PC-3 (cell line): ENCODE measurements around the gene NKX2-4. TPM values are rescaled to one million over a fixed set of nuclear protein-coding genes. Genes with fewer than 3 reads are reported as not detected.
"Not testable (repeated sequence)": the region's sequence is repeated elsewhere in the genome, so short reads cannot be mapped to it uniquely, and the experiment has no call there.

ENCODE experiments used
- ATAC-seq: fragments of 200-7000 bp; cut with Tn5 transposase; 2 replicates; pipeline ENCODE4 v1.9.1; 2020; ENCODE audit warnings: mild to moderate bottlenecking, moderate library complexity
- BruUV-seq: library from RNA; stranded (reverse); fragments of 400-500 nt; replicated peaks from 2 replicates; lab custom pipeline; 2021; lab: Mats Ljungman, UMichigan
- CTCF ChIA-PET: fragments of 300-600 bp; sonication (Branson Sonifier 250); formaldehyde crosslinking; loops from one replicate; lab custom pipeline; 2022; ENCODE audit warnings: antibody characterized with exemption; lab: Charles Lee
- POLR2A ChIA-PET: fragments of 300-600 bp; sonication (Branson Sonifier 250); formaldehyde crosslinking; loops from one replicate; lab custom pipeline; 2022; ENCODE audit warnings: antibody characterized with exemption; ENCODE audit not compliant: unreplicated experiment; lab: Charles Lee
- DNase-seq: peaks from one replicate; pipeline ENCODE4 v3.0.0-alpha.2; 2015
- H2AFZ ChIP-seq: fragments of 300-600 bp; sonication (generic); 2 replicates; pipeline ENCODE4 v1.6.0; 2016; ENCODE audit warnings: antibody characterized with exemption, low read length
- H3F3A ChIP-seq: fragments of 300-600 bp; sonication (generic); one replicate; pipeline ENCODE4 v1.6.0; 2017; ENCODE audit warnings: antibody characterized with exemption, low read length, control low read depth, mild to moderate bottlenecking; ENCODE audit not compliant: unreplicated experiment
- H3K27ac ChIP-seq: fragments of 300-600 bp; sonication (generic); 2 replicates; pipeline ENCODE4 v1.5.1; 2016; ENCODE audit warnings: mild to moderate bottlenecking, low read length
- H3K27me3 ChIP-seq: fragments of 300-600 bp; sonication (generic); 2 replicates; pipeline ENCODE4 v1.6.1; 2016; ENCODE audit warnings: low read length, mixed read lengths
- H3K36me3 ChIP-seq: fragments of 300-600 bp; sonication (generic); 2 replicates; pipeline ENCODE4 v1.6.1; 2016; ENCODE audit warnings: low read depth, mixed run types, low read length, mixed read lengths
- H3K4me1 ChIP-seq: fragments of 300-600 bp; sonication (generic); 2 replicates; pipeline ENCODE4 v1.5.1; 2016; ENCODE audit warnings: low read length; ENCODE audit not compliant: insufficient read depth
- H3K4me2 ChIP-seq: fragments of 300-600 bp; sonication (generic); 2 replicates; pipeline ENCODE4 v1.6.0; 2016; ENCODE audit warnings: low read length
- H3K4me3 ChIP-seq: fragments of 300-600 bp; sonication (generic); 2 replicates; pipeline ENCODE4 v1.5.1; 2016; ENCODE audit warnings: mild to moderate bottlenecking, low read length, mixed read lengths
- H3K79me2 ChIP-seq: fragments of 300-600 bp; sonication (generic); 2 replicates; pipeline ENCODE4 v1.6.1; 2017; ENCODE audit warnings: low read length, mixed read lengths
- H3K9ac ChIP-seq: fragments of 300-600 bp; sonication (generic); 2 replicates; pipeline ENCODE4 v1.6.0; 2016; ENCODE audit warnings: mild to moderate bottlenecking, low read length
- H3K9me2 ChIP-seq: fragments of 300-600 bp; sonication (generic); replicated peaks from 2 replicates; pipeline ENCODE4 v1.6.1; 2016; ENCODE audit warnings: mixed run types, low read length, mixed read lengths
- H3K9me3 ChIP-seq: fragments of 300-600 bp; sonication (generic); 2 replicates; pipeline ENCODE4 v1.6.1; 2016; ENCODE audit warnings: low read length, mixed read lengths
- H4K20me1 ChIP-seq: fragments of 300-600 bp; sonication (generic); 2 replicates; pipeline ENCODE4 v1.6.1; 2016; ENCODE audit warnings: low read length, mixed read lengths
- EZH2 ChIP-seq: fragments of 300-600 bp; sonication (generic); IDR thresholded peaks from one replicate; pipeline ENCODE4 v1.6.1; 2017; ENCODE audit warnings: antibody characterized with exemption, mild to moderate bottlenecking, low read length; ENCODE audit not compliant: unreplicated experiment
- EZH2phosphoT487 ChIP-seq: fragments of 300-600 bp; sonication (generic); IDR thresholded peaks from 2 replicates; pipeline ENCODE4 v1.6.1; 2018; ENCODE audit warnings: mild to moderate bottlenecking, antibody characterized with exemption, low read length, borderline replicate concordance
- intact Hi-C: fragments of 100-400 bp; cut with micrococcal nuclease; formaldehyde crosslinking; loops from 2 replicates; pipeline ENCODE4 v1.9.0; 2023
- total RNA-seq: library from RNA; depleted of rRNA; stranded (reverse); fragments of >200 nt; gene quantifications from 2 replicates; pipeline ENCODE4 v1.2.3, GENCODE V29; 2014
- TF ChIP-seq, protein P1 (sequence below): fragments of 300-600 bp; sonication (generic); conservative IDR thresholded peaks from 2 replicates; pipeline ENCODE4 v1.5.1; 2017; ENCODE audit warnings: antibody characterized with exemption, low read depth, mild to moderate bottlenecking, low read length

The NKX2-4 gene
- total RNA-seq, 1 experiment from 2014 or later = not detected

DNA sequence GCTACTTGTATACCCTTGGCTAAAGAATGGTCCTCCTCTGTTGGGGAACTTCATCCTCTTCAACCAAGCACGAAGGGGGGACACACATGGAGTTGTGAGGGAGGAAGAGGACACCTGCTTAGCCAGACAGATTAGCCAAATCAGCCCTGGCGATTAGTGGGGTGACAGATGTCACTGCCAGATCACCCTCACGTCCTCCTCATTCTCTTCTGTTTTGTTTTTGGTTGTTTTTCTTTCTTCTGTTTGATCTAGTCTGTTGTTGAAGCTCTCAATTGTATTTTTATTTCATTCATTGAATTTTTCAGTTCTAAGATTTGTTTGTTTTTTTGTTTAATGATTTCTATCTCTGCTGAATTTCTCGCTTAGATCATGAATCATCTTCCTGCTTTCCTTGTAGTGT, 27.5 kb upstream of the NKX2-4 start:
- Histone ChIP-seq H3F3A (no peaks in the 10 kb centered on the region), H3K79me2 (no peaks in the 10 kb centered on the region), H3K9ac (no peak overlapping the region), H3K9me2 (no peaks in the 10 kb centered on the region), H3K9me3 (peaks cover 8% of the 10 kb centered on the region; the same call in 1 of the 2 replicates), H3K36me3 (no peaks in the 10 kb centered on the region), H3K27ac (no peak overlapping the region), H3K4me1 (no peaks in the 10 kb centered on the region), H3K4me3 (no peak overlapping the region), H3K4me2 (no peak overlapping the region), H2AFZ (no peak overlapping the region), H3K27me3 (no peaks in the 10 kb centered on the region), H4K20me1 (no peaks in the 10 kb centered on the region)
- ATAC-seq (no peak), DNase-seq (no peak)
- no peak for TF ChIP-seq EZH2
- TF ChIP-seq, protein P1, sequence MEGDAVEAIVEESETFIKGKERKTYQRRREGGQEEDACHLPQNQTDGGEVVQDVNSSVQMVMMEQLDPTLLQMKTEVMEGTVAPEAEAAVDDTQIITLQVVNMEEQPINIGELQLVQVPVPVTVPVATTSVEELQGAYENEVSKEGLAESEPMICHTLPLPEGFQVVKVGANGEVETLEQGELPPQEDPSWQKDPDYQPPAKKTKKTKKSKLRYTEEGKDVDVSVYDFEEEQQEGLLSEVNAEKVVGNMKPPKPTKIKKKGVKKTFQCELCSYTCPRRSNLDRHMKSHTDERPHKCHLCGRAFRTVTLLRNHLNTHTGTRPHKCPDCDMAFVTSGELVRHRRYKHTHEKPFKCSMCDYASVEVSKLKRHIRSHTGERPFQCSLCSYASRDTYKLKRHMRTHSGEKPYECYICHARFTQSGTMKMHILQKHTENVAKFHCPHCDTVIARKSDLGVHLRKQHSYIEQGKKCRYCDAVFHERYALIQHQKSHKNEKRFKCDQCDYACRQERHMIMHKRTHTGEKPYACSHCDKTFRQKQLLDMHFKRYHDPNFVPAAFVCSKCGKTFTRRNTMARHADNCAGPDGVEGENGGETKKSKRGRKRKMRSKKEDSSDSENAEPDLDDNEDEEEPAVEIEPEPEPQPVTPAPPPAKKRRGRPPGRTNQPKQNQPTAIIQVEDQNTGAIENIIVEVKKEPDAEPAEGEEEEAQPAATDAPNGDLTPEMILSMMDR = no peak
- no peak for TF ChIP-seq EZH2phosphoT487
- ChIA-PET CTCF (no interaction called here), POLR2A (no interaction called here)
- intact Hi-C loops = no loop called here
- no TSS peak for BruUV-seq

DNA sequence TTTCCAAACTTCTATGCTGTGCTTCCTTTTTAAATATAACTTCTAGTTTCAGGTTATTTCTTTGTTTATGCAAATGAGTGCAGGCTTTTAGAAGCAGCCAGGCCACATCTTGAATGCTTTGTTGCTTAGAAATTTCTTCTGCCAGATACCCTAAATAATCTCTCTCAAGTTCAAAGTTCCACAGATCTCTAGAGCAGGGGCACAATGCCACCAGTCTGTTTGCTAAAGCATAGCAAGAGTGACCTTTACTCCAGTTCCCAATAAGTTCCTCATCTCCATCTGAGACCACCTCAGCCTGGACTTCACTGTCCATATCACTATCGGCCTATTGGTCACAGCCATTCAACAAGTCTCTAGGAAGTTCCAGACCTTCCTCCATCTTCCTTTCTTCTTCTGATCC, 26.4 kb upstream of the NKX2-4 start:
- H3K4me1 ChIP-seq, H3F3A ChIP-seq, H4K20me1 ChIP-seq, H3K4me2 ChIP-seq, ATAC-seq, H2AFZ ChIP-seq, DNase-seq, H3K9me2 ChIP-seq, H3K79me2 ChIP-seq, CTCF ChIA-PET, H3K27me3 ChIP-seq, H3K36me3 ChIP-seq, intact Hi-C loops, BruUV-seq, H3K9ac ChIP-seq, POLR2A ChIA-PET, H3K4me3 ChIP-seq, H3K27ac ChIP-seq, H3K9me3 ChIP-seq: not testable (repeated sequence)

DNA sequence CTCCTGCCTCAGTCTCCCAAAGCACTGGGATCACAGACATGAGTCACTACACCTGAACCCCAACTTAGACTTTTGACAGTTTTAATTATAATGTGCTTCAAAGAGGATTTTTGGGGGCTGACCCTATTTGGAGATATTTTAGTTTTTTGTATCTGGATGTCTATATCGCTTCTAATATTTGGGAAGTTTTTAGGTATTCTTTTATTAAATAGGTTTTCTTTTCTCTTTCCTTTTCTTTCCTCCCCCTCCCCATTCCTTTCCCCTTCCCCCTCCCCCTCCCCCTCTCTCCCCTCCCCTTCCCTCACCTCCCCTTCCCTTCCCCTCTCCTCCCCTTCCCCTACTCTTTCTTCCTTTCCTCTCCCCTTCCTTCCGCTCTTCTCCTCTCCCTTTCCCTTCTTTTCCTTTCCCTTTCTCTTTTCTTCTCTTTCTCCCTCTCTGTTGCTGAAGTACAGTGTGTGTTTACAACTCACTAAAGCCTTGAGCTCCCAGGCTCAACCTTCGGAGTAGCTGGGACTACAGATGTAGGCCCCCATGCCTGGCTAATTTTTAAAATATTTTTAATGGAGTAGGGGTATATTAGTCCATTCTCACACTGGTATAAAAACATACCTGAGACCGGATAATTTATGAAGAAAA, 24.4 kb upstream of the NKX2-4 start:
- Histone ChIP-seq H3K4me1 (no peaks in the 10 kb centered on the region), H3K27me3 (no peaks in the 10 kb centered on the region), H3K36me3 (no peaks in the 10 kb centered on the region), H3K4me3 (no peak overlapping the region), H3K9me3 (peaks cover 8% of the 10 kb centered on the region; the same call in 1 of the 2 replicates), H4K20me1 (no peaks in the 10 kb centered on the region), H3K79me2 (no peaks in the 10 kb centered on the region), H3K9ac (no peak overlapping the region), H3F3A (no peaks in the 10 kb centered on the region), H3K4me2 (no peak overlapping the region), H2AFZ (no peak overlapping the region), H3K9me2 (no peaks in the 10 kb centered on the region), H3K27ac (no peak overlapping the region)
- CTCF ChIA-PET = no interaction called here
- no TSS peak for BruUV-seq
- DNase-seq (no peak), ATAC-seq (no peak)
- POLR2A ChIA-PET = no interaction called here
- intact Hi-C loops = no loop called here
- TF ChIP-seq, protein P1 = no peak
- TF ChIP-seq EZH2 (no peak), EZH2phosphoT487 (no peak)

DNA sequence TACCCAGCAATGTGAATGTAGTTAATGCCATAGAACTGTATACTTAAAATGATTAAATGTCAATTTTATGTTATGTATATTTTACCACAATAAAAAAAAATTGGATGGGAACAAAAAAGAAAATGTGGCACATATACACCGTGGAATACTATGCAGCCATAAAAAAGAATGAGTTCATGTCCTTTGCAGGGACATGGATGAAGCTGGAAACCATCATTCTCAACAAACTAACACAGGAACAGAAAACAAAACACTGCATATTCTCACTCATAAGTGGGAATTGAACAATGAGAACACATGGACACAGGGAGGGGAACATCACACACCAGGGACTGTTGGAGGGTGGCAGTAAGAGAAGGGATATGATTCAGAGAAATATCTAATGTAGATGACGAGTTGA, 21.8 kb upstream of the NKX2-4 start:
- CTCF ChIA-PET, H3K79me2 ChIP-seq, H4K20me1 ChIP-seq, ATAC-seq, H3K4me2 ChIP-seq, H3K9ac ChIP-seq, H2AFZ ChIP-seq, DNase-seq, POLR2A ChIA-PET, H3K9me3 ChIP-seq, H3K4me3 ChIP-seq, BruUV-seq, H3K36me3 ChIP-seq, H3F3A ChIP-seq, H3K27ac ChIP-seq, intact Hi-C loops, H3K4me1 ChIP-seq, H3K9me2 ChIP-seq: not testable (repeated sequence)
- peaks cover 13% of the 10 kb centered on the region for H3K27me3 ChIP-seq

DNA sequence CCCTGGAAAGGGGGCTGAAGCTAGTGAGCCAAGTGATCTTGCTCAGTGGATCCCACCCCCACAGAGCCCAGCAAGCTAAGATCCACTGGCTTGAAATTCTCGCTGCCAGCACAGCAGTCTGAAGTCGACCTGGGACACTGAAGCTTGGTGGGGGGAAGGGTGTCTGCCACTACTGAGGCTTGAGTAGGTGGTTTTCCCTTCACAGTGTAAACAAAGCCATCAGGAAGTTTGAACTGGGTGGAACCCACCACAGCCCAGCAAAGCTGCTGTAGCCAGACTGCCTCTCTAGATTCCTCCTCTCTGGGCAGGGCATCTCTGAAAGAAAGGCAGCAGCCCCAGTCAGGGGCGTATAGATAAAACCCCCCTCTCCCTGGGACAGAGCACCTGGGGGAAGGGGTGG, 16.7 kb upstream of the NKX2-4 start:
- H3F3A ChIP-seq, H3K36me3 ChIP-seq, H3K9me2 ChIP-seq, H2AFZ ChIP-seq, H3K27ac ChIP-seq, intact Hi-C loops, ATAC-seq, CTCF ChIA-PET, POLR2A ChIA-PET, H4K20me1 ChIP-seq, H3K9me3 ChIP-seq, H3K4me1 ChIP-seq, BruUV-seq, H3K4me3 ChIP-seq, H3K9ac ChIP-seq, H3K4me2 ChIP-seq, DNase-seq, H3K79me2 ChIP-seq: not testable (repeated sequence)
- H3K27me3 ChIP-seq = peaks cover 13% of the 10 kb centered on the region
